GM12801 (cell line): Measurements from ENCODE around the gene RNU5D-1.

Experiments used
- CTCF ChIP-seq: IDR thresholded peaks from one replicate; pipeline ENCODE4 v1.5.1; 2011; ENCODE audit warnings: control low read depth; ENCODE audit not compliant: insufficient read length; ENCODE audit errors: extremely low read depth

The RNU5D-1 gene

GRCh38 chr1:44775930-44776729 is 45.2 kb upstream of the RNU5D-1 start:
- TF ChIP-seq CTCF = no peak

- no peak for TF ChIP-seq CTCF
Observed at GRCh38 chr1:44775078-44775929, 44.3 kb upstream of the RNU5D-1 start, which contains the start of gene RPS8. TSS of gene RPS8 (plus strand) at chr1:44775540. CDS start at chr1:44775597, 57 bp downstream.

GRCh38 chr1:44760876-44761275 is 29.9 kb upstream of the RNU5D-1 start:
- TF ChIP-seq CTCF = no peak

GRCh38 chr1:44759077-44759476 is 28.1 kb upstream of the RNU5D-1 start:
- TF ChIP-seq CTCF = no peak

- no peak for TF ChIP-seq CTCF
Observed at GRCh38 chr1:44757420-44757819, 26.4 kb upstream of the RNU5D-1 start.

GRCh38 chr1:44747878-44748277 is 16.9 kb upstream of the RNU5D-1 start:
- no peak for TF ChIP-seq CTCF

- no peak for TF ChIP-seq CTCF
Observed at GRCh38 chr1:44743211-44743610, 12.2 kb upstream of the RNU5D-1 start.
